Natural killer cell (primary cell): Measurements from ENCODE around the gene GRAP. TPM values are rescaled to one million over a fixed set of nuclear protein-coding genes. Genes with fewer than 3 reads are reported as not detected.
"Not testable (repeated sequence)": the region's sequence is repeated elsewhere in the genome, so short reads cannot be mapped to it uniquely, and the experiment has no call there.

ENCODE experiments used
- ATAC-seq, 3 donors: fragments of 150-1000 bp in 2 of 3; fragments of 200-7000 bp in 1 of 3; cut with Tn5 transposase; 1 replicate in 1 of 3; 2 replicates in 2 of 3; pipeline ENCODE4 v1.10.0; 2021; ENCODE audit warnings: mild to moderate bottlenecking in 2 of 3, moderate library complexity in 2 of 3
- DNase-seq, 2 donors: peaks; one replicate each; pipeline versions ENCODE4 v3.0.0 to v3.0.0-alpha.2; 2013 to 2021; ENCODE audit warnings: mixed read lengths in 1 of 2
- H3K27ac ChIP-seq: one replicate; pipeline ENCODE4 v1.5.1; 2013; ENCODE audit warnings: mild to moderate bottlenecking, low read length
- H3K27me3 ChIP-seq: one replicate; pipeline ENCODE4 v1.6.1; 2013; ENCODE audit warnings: low read length; ENCODE audit not compliant: control insufficient read depth, insufficient read depth
- H3K36me3 ChIP-seq: one replicate; pipeline ENCODE4 v1.6.1; 2013; ENCODE audit warnings: low read length; ENCODE audit not compliant: control insufficient read depth, insufficient read depth
- H3K4me1 ChIP-seq: one replicate; pipeline ENCODE4 v1.6.1; 2013; ENCODE audit warnings: low read length; ENCODE audit not compliant: control insufficient read depth, insufficient read depth
- H3K4me3 ChIP-seq: one replicate; pipeline ENCODE4 v1.5.1; 2013; ENCODE audit warnings: low read length
- H3K9me3 ChIP-seq: one replicate; pipeline ENCODE4 v1.6.1; 2013; ENCODE audit warnings: low read length; ENCODE audit not compliant: control insufficient read depth, insufficient read depth
- H3K27ac Mint-ChIP-seq, 2 donors: one replicate each; pipeline ENCODE4 v1.8.0; 2022; ENCODE audit warnings: mild to moderate bottlenecking in 2 of 2, mixed read lengths in 2 of 2, moderate library complexity in 1 of 2
- H3K27me3 Mint-ChIP-seq, 2 donors: one replicate each; pipeline ENCODE4 v1.8.0; 2022; ENCODE audit warnings: low read depth in 2 of 2, mixed read lengths in 2 of 2
- H3K36me3 Mint-ChIP-seq: one replicate; pipeline ENCODE4 v1.8.0; 2022; ENCODE audit warnings: mixed read lengths
- H3K4me1 Mint-ChIP-seq, 2 donors: one replicate each; pipeline ENCODE4 v1.8.0; 2022; ENCODE audit warnings: mixed read lengths in 2 of 2
- H3K4me3 Mint-ChIP-seq: one replicate; pipeline ENCODE4 v1.8.0; 2022; ENCODE audit warnings: mild to moderate bottlenecking, moderate library complexity, mixed read lengths
- H3K9me3 Mint-ChIP-seq, 2 donors: one replicate each; pipeline ENCODE4 v1.8.0; 2022; ENCODE audit warnings: mixed read lengths in 2 of 2
- WGBS: methylation state at CpG from one replicate; pipeline ENCODE4 v1.1.7; 2013; ENCODE audit warnings: missing lambda C conversion rate; ENCODE audit not compliant: insufficient coverage; 5-methylcytosine and 5-hydroxymethylcytosine counted together
- intact Hi-C: fragments of 100-400 bp; cut with micrococcal nuclease; formaldehyde crosslinking; loops from one replicate; pipeline ENCODE4 v1.14.2; 2022
- total RNA-seq, 4 donors: library from RNA; stranded (reverse); fragments of 120-200 nt in 1 of 4; gene quantifications; one replicate each; pipeline versions ENCODE4 v1.2.3 to v1.2.4, GENCODE V29; 2013 to 2022

Gene GRAP
- total RNA-seq, 3 donors from 2014 or later (not counting 1 experiment from before 2014, with no cell fraction given) = 5.6 to 11.3 (median 7.1) TPM

DNA sequence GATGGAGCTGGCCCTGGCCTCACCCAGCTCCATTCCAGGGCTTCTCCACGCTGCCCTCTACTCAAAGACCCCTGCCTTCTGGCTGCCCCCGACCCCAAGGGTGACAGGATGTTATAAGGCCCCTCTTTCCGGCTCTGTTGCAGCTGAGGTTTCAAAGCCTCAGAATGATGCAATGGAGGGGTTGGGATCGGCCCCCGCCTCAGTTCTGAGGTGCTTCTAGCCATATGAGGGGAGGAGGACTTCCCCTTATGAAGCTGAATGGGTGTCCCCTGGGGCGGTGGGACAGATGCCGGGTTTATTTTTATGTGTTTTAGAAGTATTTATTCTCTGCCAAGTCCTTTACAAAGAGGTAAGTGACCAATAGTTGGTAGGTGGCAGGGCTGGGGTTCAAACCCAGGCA lies 2.1 kb upstream of the GRAP start:
- WGBS = no CpG with 5 or more reads among the region's 7 CpGs
- H3K36me3 ChIP-seq, H3K27me3 Mint-ChIP-seq, H3K4me3 ChIP-seq, ATAC-seq, H3K4me3 Mint-ChIP-seq, H3K4me1 Mint-ChIP-seq, DNase-seq, intact Hi-C loops, H3K9me3 Mint-ChIP-seq, H3K4me1 ChIP-seq, H3K27ac Mint-ChIP-seq, H3K36me3 Mint-ChIP-seq, H3K27me3 ChIP-seq, H3K9me3 ChIP-seq, H3K27ac ChIP-seq: not testable (repeated sequence)

DNA sequence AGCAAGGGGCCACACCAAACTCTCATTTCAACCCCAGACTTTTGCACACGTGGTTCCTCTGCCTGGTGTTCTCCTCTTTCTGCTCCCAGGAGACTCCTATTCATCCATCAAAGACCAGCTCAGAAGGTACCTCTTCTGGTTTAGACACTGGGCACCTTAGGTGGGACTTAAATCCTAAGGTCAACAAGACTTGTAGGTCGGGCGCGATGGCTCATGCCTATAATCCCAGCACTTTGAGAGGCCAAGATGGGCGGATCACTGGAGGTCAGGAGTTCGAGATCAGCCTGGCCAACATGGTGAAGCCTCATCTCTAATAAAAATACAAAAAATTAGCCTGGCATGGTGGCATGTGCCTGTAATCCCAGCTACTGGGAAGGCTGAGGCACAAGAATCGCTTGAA lies 753 bp upstream of the GRAP start:
- H3K4me1 Mint-ChIP-seq, H3K4me1 ChIP-seq, H3K4me3 ChIP-seq, H3K27ac ChIP-seq, H3K9me3 ChIP-seq, ATAC-seq, H3K27me3 ChIP-seq, H3K36me3 Mint-ChIP-seq, DNase-seq, H3K27me3 Mint-ChIP-seq, intact Hi-C loops, H3K36me3 ChIP-seq, H3K4me3 Mint-ChIP-seq, H3K27ac Mint-ChIP-seq, H3K9me3 Mint-ChIP-seq: not testable (repeated sequence)
- WGBS = 98% methylated on average over 3 of the region's 7 CpGs

DNA sequence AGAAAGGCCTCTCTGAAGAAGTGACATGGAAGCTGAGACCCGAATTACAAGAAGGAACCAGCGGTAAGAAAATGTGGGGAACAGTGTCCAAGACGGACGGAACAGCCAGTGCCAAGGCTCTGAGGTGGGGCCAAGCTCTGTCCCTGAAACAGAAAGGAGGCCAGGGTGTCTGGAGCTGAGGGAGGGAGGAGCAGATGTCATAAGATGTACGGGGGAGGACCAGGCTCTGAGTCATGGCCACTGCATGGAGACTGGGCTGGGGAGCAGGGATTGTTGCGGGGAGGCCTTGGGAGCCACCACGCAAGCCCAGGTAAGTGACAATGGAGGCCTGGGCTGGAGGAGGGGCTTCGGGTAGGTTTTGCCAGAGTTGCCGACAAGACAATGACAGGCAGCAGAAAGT lies 2.1 kb downstream of the GRAP start:
- H3K4me1 Mint-ChIP-seq, H3K27me3 Mint-ChIP-seq, H3K4me1 ChIP-seq, H3K27ac ChIP-seq, DNase-seq, intact Hi-C loops, ATAC-seq, H3K36me3 Mint-ChIP-seq, H3K4me3 Mint-ChIP-seq, H3K27ac Mint-ChIP-seq, H3K27me3 ChIP-seq, H3K9me3 Mint-ChIP-seq, H3K4me3 ChIP-seq, H3K36me3 ChIP-seq, H3K9me3 ChIP-seq: not testable (repeated sequence)
- WGBS = no CpG with 5 or more reads among the region's 9 CpGs

DNA sequence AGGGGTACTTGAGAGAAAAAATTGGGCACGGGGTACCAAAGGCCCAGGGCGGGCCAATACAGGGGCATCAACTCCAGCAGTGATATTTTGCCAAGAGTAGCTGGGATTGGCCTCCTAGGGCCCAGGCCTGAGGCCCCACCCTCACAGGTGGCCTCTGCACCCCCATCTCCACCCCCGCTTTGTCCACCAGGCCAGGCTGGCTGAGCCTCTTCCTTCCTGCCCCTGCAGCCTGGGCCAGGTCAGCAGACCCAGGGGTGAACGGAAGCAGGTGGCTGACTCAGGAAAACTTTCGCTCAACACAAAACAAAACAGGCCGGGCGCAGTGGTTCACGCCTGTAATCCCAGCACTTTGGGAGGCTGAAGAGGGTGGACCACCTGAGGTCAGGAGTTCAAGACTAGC lies 3.7 kb downstream of the GRAP start:
- WGBS = no CpG with 5 or more reads among the region's 8 CpGs
- H3K9me3 ChIP-seq, H3K4me3 ChIP-seq, ATAC-seq, H3K27ac Mint-ChIP-seq, H3K27me3 Mint-ChIP-seq, H3K9me3 Mint-ChIP-seq, H3K4me1 Mint-ChIP-seq, H3K4me3 Mint-ChIP-seq, H3K36me3 ChIP-seq, H3K27ac ChIP-seq, DNase-seq, H3K36me3 Mint-ChIP-seq, intact Hi-C loops, H3K27me3 ChIP-seq, H3K4me1 ChIP-seq: not testable (repeated sequence)

DNA sequence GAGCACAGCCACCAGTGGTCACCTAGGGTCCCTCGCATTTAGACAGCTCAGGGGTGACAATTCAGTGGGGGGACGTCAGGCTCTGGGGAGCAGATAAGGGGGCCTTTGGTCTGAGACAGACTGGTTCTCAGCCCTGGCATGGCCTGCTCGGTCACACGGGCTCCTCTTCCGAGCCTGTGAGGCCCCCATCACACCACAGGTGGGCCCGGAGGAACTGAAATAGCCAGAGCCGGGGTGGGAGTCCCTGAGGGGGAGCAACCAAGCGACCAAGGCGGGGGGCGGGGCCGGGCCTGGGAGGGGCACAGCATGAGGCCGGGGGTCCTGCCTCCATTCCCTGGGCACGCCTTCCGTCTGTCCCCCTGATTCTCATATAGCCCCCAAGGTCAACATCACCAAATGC lies 4.4 kb downstream of the GRAP start:
- H3K36me3 Mint-ChIP-seq, H3K9me3 Mint-ChIP-seq, ATAC-seq, H3K4me3 Mint-ChIP-seq, H3K4me1 Mint-ChIP-seq, H3K27ac ChIP-seq, intact Hi-C loops, H3K27ac Mint-ChIP-seq, H3K27me3 Mint-ChIP-seq, DNase-seq, H3K4me1 ChIP-seq, H3K27me3 ChIP-seq, H3K4me3 ChIP-seq, H3K36me3 ChIP-seq, H3K9me3 ChIP-seq: not testable (repeated sequence)
- no CpG with 5 or more reads among the region's 14 CpGs for WGBS

DNA sequence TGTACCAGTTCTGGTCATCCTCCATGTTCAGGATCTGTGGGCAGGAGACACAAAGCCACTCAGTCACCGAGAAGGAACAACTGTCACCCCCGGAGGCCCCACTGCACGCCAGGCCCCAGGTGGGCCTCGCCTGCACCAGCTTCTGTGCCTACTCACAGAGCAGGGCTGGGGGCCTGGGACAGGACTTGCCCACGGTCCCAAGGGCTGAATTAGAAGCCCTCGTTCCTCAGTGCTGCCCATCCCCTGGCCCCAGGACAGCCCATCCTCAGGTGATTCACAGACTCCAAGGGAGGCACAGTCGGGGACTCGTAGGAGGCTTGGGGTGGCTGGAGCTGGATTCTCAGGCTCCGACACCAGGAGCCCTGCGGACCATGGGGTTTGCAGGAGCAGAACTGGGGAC lies 4.9 kb downstream of the GRAP start:
- intact Hi-C loops, H3K36me3 ChIP-seq, H3K4me1 Mint-ChIP-seq, H3K9me3 Mint-ChIP-seq, H3K27ac Mint-ChIP-seq, ATAC-seq, H3K4me3 ChIP-seq, H3K27me3 Mint-ChIP-seq, H3K36me3 Mint-ChIP-seq, H3K9me3 ChIP-seq, H3K27me3 ChIP-seq, H3K27ac ChIP-seq, DNase-seq, H3K4me3 Mint-ChIP-seq, H3K4me1 ChIP-seq: not testable (repeated sequence)
- WGBS = 75% methylated on average over 2 of the region's 10 CpGs

DNA sequence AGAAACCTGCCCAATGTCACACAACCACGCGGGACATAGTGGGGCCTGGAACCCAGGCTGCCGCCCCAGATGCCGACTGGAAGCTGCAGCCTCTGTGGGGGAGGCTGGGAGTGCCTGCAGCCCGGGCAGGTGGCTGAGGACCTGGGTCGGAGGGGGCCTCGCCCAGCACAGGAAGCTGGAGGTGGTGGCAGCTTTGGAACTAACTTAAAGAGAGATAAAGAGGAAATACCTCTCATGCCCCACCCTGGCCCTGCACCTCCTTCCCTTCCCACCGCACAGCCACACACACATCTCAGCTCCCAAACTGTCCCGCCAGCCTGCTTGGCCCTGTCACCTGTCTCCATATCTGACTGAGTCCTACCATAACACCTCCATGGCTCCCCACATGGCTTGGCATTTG lies 6.4 kb downstream of the GRAP start:
- WGBS = no CpG with 5 or more reads among the region's 9 CpGs
- H3K4me3 ChIP-seq, H3K27ac Mint-ChIP-seq, H3K4me1 ChIP-seq, H3K9me3 ChIP-seq, H3K9me3 Mint-ChIP-seq, H3K36me3 Mint-ChIP-seq, intact Hi-C loops, H3K4me1 Mint-ChIP-seq, H3K4me3 Mint-ChIP-seq, H3K36me3 ChIP-seq, ATAC-seq, H3K27me3 ChIP-seq, DNase-seq, H3K27me3 Mint-ChIP-seq, H3K27ac ChIP-seq: not testable (repeated sequence)

DNA sequence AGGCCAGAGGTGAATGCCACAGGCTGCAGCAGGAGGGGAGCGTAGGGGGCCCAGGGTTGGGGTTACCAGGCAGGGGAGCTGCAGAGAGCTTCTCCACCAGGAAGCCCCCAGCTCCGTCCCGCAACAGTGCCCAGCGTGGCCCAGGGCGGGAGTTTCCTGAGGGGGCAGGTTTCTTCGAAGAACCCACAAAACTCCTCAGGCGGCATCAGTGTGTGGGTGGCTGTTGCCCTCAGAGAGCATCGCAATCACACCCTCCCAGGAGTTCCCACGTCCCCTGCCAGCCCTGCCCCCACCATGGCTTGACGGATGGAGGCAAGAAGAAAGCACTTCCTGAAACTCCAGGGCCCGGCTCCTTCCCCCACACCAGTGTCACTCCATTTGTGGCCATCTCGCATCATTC lies 8.0 kb downstream of the GRAP start:
- H3K9me3 Mint-ChIP-seq, H3K36me3 Mint-ChIP-seq, H3K4me1 Mint-ChIP-seq, H3K27me3 Mint-ChIP-seq, H3K27ac ChIP-seq, H3K27me3 ChIP-seq, H3K4me3 ChIP-seq, DNase-seq, H3K4me3 Mint-ChIP-seq, H3K36me3 ChIP-seq, H3K9me3 ChIP-seq, H3K4me1 ChIP-seq, ATAC-seq, H3K27ac Mint-ChIP-seq, intact Hi-C loops: not testable (repeated sequence)
- WGBS = no CpG with 5 or more reads among the region's 12 CpGs
